Hepatocyte (in vitro differentiated cells): ENCODE results near the gene MAMDC2. TPM values are rescaled to one million over a fixed set of nuclear protein-coding genes. Genes with fewer than 3 reads are reported as not detected.
A peak's percentile ranks its signal among the peaks of the same experiment; 100 is the strongest.

Source experiments
- DNase-seq: peaks from one replicate; pipeline ENCODE4 v3.0.0-alpha.2; 2016; ENCODE audit warnings: low spot score
- H2AFZ ChIP-seq: fragments of 200-600 bp; sonication (generic); 2 replicates; pipeline ENCODE4 v1.6.0; 2016; ENCODE audit warnings: antibody characterized with exemption, mild to moderate bottlenecking
- H3K27ac ChIP-seq: fragments of 200-600 bp; sonication (generic); 2 replicates; pipeline ENCODE4 v1.5.1; 2016; ENCODE audit warnings: mild to moderate bottlenecking
- H3K27me3 ChIP-seq: fragments of 200-600 bp; sonication (generic); 2 replicates; pipeline ENCODE4 v1.6.1; 2016
- H3K36me3 ChIP-seq: fragments of 200-600 bp; sonication (generic); replicated peaks from 2 replicates; pipeline ENCODE4 v1.5.1; 2016; ENCODE audit warnings: low read depth; ENCODE audit not compliant: insufficient read depth
- H3K4me1 ChIP-seq: fragments of 200-600 bp; sonication (generic); 2 replicates; pipeline ENCODE4 v1.5.1; 2016; ENCODE audit warnings: mild to moderate bottlenecking, moderate library complexity; ENCODE audit not compliant: insufficient read depth
- H3K4me2 ChIP-seq: fragments of 200-600 bp; sonication (generic); 2 replicates; pipeline ENCODE4 v1.6.0; 2016
- H3K4me3 ChIP-seq: fragments of 200-600 bp; sonication (generic); 2 replicates; pipeline ENCODE4 v1.5.1; 2016; ENCODE audit warnings: mild to moderate bottlenecking
- H3K79me2 ChIP-seq: fragments of 200-600 bp; sonication (generic); 2 replicates; pipeline ENCODE4 v1.6.0; 2017; ENCODE audit warnings: mild to moderate bottlenecking
- H3K9me2 ChIP-seq: fragments of 200-600 bp; sonication (generic); replicated peaks from 2 replicates; pipeline ENCODE4 v1.6.0; 2017; ENCODE audit warnings: mild to moderate bottlenecking; ENCODE audit not compliant: insufficient read depth
- H3K9me3 ChIP-seq: fragments of 200-600 bp; sonication (generic); 2 replicates; pipeline ENCODE4 v1.5.1; 2016; ENCODE audit warnings: low read depth, mild to moderate bottlenecking
- H4K20me1 ChIP-seq: fragments of 200-600 bp; sonication (generic); 2 replicates; pipeline ENCODE4 v1.6.0; 2016; ENCODE audit warnings: mild to moderate bottlenecking; ENCODE audit not compliant: insufficient read depth, poor library complexity, severe bottlenecking
- EZH2 ChIP-seq: fragments of 200-600 bp; sonication (generic); IDR thresholded peaks from 2 replicates; pipeline ENCODE4 v1.6.1; 2016; ENCODE audit warnings: antibody characterized with exemption, mild to moderate bottlenecking, borderline replicate concordance
- EZH2phosphoT487 ChIP-seq: fragments of 200-600 bp; sonication (generic); IDR thresholded peaks from one replicate; pipeline ENCODE4 v1.6.1; 2018; ENCODE audit warnings: antibody characterized with exemption, mild to moderate bottlenecking, low read depth, moderate library complexity; ENCODE audit not compliant: unreplicated experiment, severe bottlenecking
- WGBS: methylation state at CpG from one replicate; pipeline ENCODE4 v1.1.6; 2016; ENCODE audit warnings: low lambda C conversion rate; ENCODE audit errors: missing lambda C conversion rate; 5-methylcytosine and 5-hydroxymethylcytosine counted together
- polyA plus RNA-seq: library from polyadenylated mRNA; unstranded; fragments of >200 nt; fragmentation: Nextera tagmentation; extraction: Ambion mirVana; gene quantifications from 2 replicates; pipeline ENCODE4 v1.2.1, GENCODE V29; 2016
- total RNA-seq: library from RNA; depleted of rRNA; stranded (reverse); fragments of >200 nt; gene quantifications from 2 replicates; pipeline ENCODE4 v1.2.3, GENCODE V29; 2014
- TF ChIP-seq, protein P1 (sequence below): fragments of 200-600 bp; sonication (generic); IDR thresholded peaks from 2 replicates; pipeline ENCODE4 v1.5.1; 2016; ENCODE audit warnings: antibody characterized with exemption, mild to moderate bottlenecking; ENCODE audit not compliant: poor library complexity

The MAMDC2 gene
- total and polyA plus RNA-seq, 2 experiments from 2014 or later = 0.65 to 1.9 TPM

DNA sequence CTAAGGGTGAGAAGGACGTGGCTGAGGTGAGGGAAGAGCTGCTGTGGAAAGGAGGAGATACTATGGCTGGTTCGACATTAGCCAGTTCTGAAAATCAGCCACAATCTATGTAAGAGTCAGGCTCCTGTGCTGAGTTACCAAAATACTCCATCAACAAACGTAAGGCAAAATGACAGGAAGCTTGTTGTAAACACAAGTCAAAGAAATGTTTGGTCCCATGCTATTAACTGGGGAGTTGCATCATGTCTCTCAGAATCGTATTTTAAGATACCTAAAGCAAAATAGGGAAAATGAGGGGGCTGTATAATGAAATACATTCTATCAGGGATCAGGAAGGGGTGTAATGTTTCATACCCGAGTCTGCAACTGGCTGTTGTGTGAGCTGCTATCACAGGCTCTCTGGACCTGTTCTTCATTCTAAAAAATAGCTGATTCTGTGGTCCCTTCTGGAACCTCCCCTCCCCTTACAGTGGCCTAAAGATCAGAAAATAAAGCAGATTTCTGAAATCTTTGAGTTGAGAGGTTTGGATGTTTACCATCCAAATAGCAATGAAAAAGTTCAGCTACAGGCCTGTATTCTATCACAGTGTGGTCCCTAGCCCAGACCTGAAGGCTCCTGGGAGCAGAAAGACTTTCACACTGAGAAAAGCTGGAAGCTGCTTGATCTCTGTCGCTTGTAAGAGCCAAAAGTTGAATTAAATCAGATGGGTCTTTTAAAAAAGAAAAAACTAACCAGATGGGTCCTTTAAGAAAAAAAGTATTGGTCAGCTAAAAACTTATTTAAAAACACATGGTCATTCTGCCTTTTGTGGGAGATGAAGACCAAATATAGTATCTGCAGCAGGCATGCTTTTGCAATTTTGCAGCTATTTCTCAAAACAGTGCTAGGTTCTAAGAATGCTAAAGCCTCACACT lies 117.3 kb downstream of the MAMDC2 start:
- Histone ChIP-seq H3K4me2 (no peak overlapping the region), H3K36me3 (no peaks in the 10 kb centered on the region), H3K9me2 (no peaks in the 10 kb centered on the region), H3K9me3 (no peaks in the 10 kb centered on the region), H3K4me1 (peaks cover 10% of the 10 kb centered on the region), H2AFZ (no peak overlapping the region), H4K20me1 (no peaks in the 10 kb centered on the region), H3K27ac (peak overlapping the region; percentile 42), H3K4me3 (no peak overlapping the region), H3K27me3 (no peaks in the 10 kb centered on the region), H3K79me2 (no peaks in the 10 kb centered on the region)
- 59% methylated on average over 6 of the region's 6 CpGs for WGBS
- TF ChIP-seq EZH2phosphoT487 (no peak), EZH2 (no peak)
- TF ChIP-seq, protein P1, sequence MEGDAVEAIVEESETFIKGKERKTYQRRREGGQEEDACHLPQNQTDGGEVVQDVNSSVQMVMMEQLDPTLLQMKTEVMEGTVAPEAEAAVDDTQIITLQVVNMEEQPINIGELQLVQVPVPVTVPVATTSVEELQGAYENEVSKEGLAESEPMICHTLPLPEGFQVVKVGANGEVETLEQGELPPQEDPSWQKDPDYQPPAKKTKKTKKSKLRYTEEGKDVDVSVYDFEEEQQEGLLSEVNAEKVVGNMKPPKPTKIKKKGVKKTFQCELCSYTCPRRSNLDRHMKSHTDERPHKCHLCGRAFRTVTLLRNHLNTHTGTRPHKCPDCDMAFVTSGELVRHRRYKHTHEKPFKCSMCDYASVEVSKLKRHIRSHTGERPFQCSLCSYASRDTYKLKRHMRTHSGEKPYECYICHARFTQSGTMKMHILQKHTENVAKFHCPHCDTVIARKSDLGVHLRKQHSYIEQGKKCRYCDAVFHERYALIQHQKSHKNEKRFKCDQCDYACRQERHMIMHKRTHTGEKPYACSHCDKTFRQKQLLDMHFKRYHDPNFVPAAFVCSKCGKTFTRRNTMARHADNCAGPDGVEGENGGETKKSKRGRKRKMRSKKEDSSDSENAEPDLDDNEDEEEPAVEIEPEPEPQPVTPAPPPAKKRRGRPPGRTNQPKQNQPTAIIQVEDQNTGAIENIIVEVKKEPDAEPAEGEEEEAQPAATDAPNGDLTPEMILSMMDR = no peak
- DNase-seq = no peak

DNA sequence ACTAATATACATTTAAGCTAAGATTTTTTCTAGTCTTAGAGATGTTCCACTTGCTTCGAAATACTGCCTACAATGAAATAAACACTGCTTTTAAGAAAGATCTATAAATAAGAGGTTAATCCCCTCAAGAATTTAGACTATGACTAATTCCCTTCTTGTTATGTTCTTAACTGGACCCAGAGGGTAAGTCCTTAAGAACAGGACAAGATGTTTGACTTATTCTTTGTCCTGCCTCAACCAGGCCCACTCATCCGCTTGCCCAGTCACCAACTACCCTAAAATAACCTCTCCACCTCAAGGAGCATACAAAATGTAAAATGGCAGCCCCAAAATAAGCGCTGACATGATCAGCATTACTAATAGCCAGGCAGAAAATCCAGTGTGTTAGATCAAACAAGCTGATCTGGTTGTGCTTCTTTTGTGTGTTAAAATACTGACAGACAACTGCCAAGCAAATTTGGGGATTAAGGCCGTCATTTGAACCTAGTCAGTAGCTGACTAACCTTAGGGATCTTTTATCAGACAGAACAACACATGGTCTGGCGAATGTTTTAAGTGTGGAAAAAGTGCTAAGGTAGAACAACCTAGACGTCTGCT lies 121.5 kb downstream of the MAMDC2 start:
- no peak for DNase-seq
- Histone ChIP-seq H3K27me3 (no peaks in the 10 kb centered on the region), H2AFZ (no peak overlapping the region), H3K4me2 (no peak overlapping the region), H3K4me3 (no peak overlapping the region), H3K79me2 (no peaks in the 10 kb centered on the region), H3K36me3 (no peaks in the 10 kb centered on the region), H3K9me2 (no peaks in the 10 kb centered on the region), H3K9me3 (no peaks in the 10 kb centered on the region), H4K20me1 (no peaks in the 10 kb centered on the region), H3K27ac (no peak overlapping the region), H3K4me1 (peaks cover 10% of the 10 kb centered on the region)
- TF ChIP-seq, protein P1 = no peak
- no peak for TF ChIP-seq EZH2phosphoT487
- TF ChIP-seq EZH2 = no peak
- WGBS = 64% methylated on average over 6 of the region's 6 CpGs

DNA sequence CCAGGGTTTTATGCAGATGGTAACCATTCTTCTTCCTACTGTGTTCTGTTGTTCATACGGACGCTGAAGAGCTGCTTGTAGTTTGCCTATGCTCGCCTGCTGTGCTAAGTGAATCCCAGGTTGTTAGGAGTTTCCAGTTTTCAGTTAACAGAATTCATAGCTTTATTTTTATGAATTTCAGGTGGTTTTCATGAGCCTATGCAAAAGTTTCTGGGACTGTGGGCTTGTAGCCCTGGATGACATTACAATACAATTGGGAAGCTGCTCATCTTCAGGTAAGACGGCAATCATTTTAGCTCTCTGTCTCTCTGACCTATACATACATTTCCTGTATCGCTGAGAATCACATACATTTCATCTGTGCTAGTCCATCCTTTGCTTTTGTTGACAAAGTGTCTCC lies 124.9 kb downstream of the MAMDC2 start:
- Histone ChIP-seq H3K36me3 (no peaks in the 10 kb centered on the region), H3K9me2 (no peaks in the 10 kb centered on the region), H3K79me2 (no peaks in the 10 kb centered on the region), H3K9me3 (no peaks in the 10 kb centered on the region), H3K4me3 (no peak overlapping the region), H3K4me1 (peaks cover 7% of the 10 kb centered on the region), H2AFZ (no peak overlapping the region), H3K27me3 (no peaks in the 10 kb centered on the region), H3K27ac (no peak overlapping the region), H4K20me1 (no peaks in the 10 kb centered on the region), H3K4me2 (no peak overlapping the region)
- 88% methylated on average over 5 of the region's 5 CpGs for WGBS
- TF ChIP-seq EZH2 = no peak
- TF ChIP-seq EZH2phosphoT487 = no peak
- TF ChIP-seq, protein P1 = no peak
- DNase-seq = no peak
